DOHH2 (cell line): Measurements from ENCODE around the gene CREB5.

ENCODE experiments used
- H3F3A ChIP-seq: fragments of 200-600 bp; sonication (generic), shearing (Covaris generic); 2 replicates; pipeline ENCODE4 v1.6.0; 2016; ENCODE audit warnings: antibody characterized with exemption, mild to moderate bottlenecking; ENCODE audit not compliant: control insufficient read depth, insufficient read depth
- H3K27ac ChIP-seq: fragments of 200-600 bp; sonication (generic); 2 replicates; pipeline ENCODE4 v1.5.1; 2014; ENCODE audit warnings: low read depth, mild to moderate bottlenecking, low read length, moderate library complexity
- H3K27me3 ChIP-seq: fragments of 200-600 bp; sonication (generic); 2 replicates; pipeline ENCODE4 v1.6.1; 2014; ENCODE audit warnings: mild to moderate bottlenecking, low read length, mixed read lengths; ENCODE audit not compliant: control insufficient read depth
- H3K36me3 ChIP-seq: fragments of 200-600 bp; sonication (generic); 2 replicates; pipeline ENCODE4 v1.6.1; 2014; ENCODE audit warnings: mild to moderate bottlenecking, low read length, moderate library complexity, mixed read lengths; ENCODE audit not compliant: control insufficient read depth
- H3K4me1 ChIP-seq: fragments of 200-600 bp; sonication (generic); 2 replicates; pipeline ENCODE4 v1.6.1; 2014; ENCODE audit warnings: mild to moderate bottlenecking, low read length, mixed read lengths; ENCODE audit not compliant: control insufficient read depth
- H3K4me2 ChIP-seq: fragments of 200-600 bp; sonication (generic); 2 replicates; pipeline ENCODE4 v1.6.0; 2014; ENCODE audit warnings: mild to moderate bottlenecking, low read length, moderate library complexity
- H3K4me3 ChIP-seq: fragments of 200-600 bp; sonication (generic); 2 replicates; pipeline ENCODE4 v1.5.1; 2014; ENCODE audit warnings: mild to moderate bottlenecking, low read length, mixed read lengths
- H3K79me2 ChIP-seq: fragments of 200-600 bp; sonication (generic); 2 replicates; pipeline ENCODE4 v1.6.1; 2014; ENCODE audit warnings: mild to moderate bottlenecking, low read length, mixed read lengths; ENCODE audit not compliant: control insufficient read depth
- H3K9me2 ChIP-seq: fragments of 200-600 bp; sonication (generic); replicated peaks from 2 replicates; pipeline ENCODE4 v1.6.1; 2014; ENCODE audit warnings: mild to moderate bottlenecking, low read length, mixed read lengths; ENCODE audit not compliant: control insufficient read depth
- H3K9me3 ChIP-seq: fragments of 200-600 bp; sonication (generic); 2 replicates; pipeline ENCODE4 v1.6.1; 2014; ENCODE audit warnings: antibody characterized with exemption, low read length, mixed read lengths; ENCODE audit not compliant: control insufficient read depth, insufficient read depth
- H4K20me1 ChIP-seq: fragments of 200-600 bp; sonication (generic); 2 replicates; pipeline ENCODE4 v1.6.0; 2014; ENCODE audit warnings: low read depth, mild to moderate bottlenecking, antibody characterized with exemption, low read length, moderate library complexity; ENCODE audit not compliant: control insufficient read depth, insufficient read depth
- EZH2phosphoT487 ChIP-seq: fragments of 200-600 bp; sonication (generic); IDR thresholded peaks from 2 replicates; pipeline ENCODE4 v1.6.1; 2017; ENCODE audit warnings: borderline replicate concordance, mild to moderate bottlenecking, antibody characterized with exemption, low read length, moderate library complexity, mixed read lengths
- TF ChIP-seq, protein P1 (sequence below): fragments of 200-600 bp; sonication (generic); IDR thresholded peaks from one replicate; pipeline ENCODE4 v1.5.1; 2014; ENCODE audit warnings: antibody characterized with exemption, mild to moderate bottlenecking, low read depth, low read length; ENCODE audit not compliant: poor library complexity, severe bottlenecking

The CREB5 gene

GRCh38 chr7:28411876-28412662, at the start of gene CREB5:
Gene CREB5 (plus strand): TSS chr7:28412518. CDS start chr7:28412915, 397 bp downstream.
- H4K20me1 ChIP-seq: no peaks in the 10 kb centered on the region
- H3K9me3 ChIP-seq: no peaks in the 10 kb centered on the region
- TF ChIP-seq, protein P1, sequence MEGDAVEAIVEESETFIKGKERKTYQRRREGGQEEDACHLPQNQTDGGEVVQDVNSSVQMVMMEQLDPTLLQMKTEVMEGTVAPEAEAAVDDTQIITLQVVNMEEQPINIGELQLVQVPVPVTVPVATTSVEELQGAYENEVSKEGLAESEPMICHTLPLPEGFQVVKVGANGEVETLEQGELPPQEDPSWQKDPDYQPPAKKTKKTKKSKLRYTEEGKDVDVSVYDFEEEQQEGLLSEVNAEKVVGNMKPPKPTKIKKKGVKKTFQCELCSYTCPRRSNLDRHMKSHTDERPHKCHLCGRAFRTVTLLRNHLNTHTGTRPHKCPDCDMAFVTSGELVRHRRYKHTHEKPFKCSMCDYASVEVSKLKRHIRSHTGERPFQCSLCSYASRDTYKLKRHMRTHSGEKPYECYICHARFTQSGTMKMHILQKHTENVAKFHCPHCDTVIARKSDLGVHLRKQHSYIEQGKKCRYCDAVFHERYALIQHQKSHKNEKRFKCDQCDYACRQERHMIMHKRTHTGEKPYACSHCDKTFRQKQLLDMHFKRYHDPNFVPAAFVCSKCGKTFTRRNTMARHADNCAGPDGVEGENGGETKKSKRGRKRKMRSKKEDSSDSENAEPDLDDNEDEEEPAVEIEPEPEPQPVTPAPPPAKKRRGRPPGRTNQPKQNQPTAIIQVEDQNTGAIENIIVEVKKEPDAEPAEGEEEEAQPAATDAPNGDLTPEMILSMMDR: peak; percentile 72
- TF ChIP-seq EZH2phosphoT487: no peak
- H3K27me3 ChIP-seq: peaks cover 76% of the 10 kb centered on the region
- H3K9me2 ChIP-seq: no peaks in the 10 kb centered on the region
- H3K79me2 ChIP-seq: no peaks in the 10 kb centered on the region
- H3K4me2 ChIP-seq: peak within 1 kb of the TSS; percentile 88
- H3K4me3 ChIP-seq: no peak within 1 kb of the TSS
- no peaks in the 10 kb centered on the region for H3K36me3 ChIP-seq
- H3F3A ChIP-seq: no peaks in the 10 kb centered on the region
- H3K27ac ChIP-seq: no peak within 1 kb of the TSS
- H3K4me1 ChIP-seq: peaks cover 29% of the 10 kb centered on the region

- TF ChIP-seq, protein P1: peak; percentile 68
- TF ChIP-seq EZH2phosphoT487: no peak
- no peaks in the 10 kb centered on the region for H4K20me1 ChIP-seq
- no peaks in the 10 kb centered on the region for H3K9me2 ChIP-seq
Observed at GRCh38 chr7:28362812-28363211, 49.5 kb upstream of the CREB5 start.

DNA sequence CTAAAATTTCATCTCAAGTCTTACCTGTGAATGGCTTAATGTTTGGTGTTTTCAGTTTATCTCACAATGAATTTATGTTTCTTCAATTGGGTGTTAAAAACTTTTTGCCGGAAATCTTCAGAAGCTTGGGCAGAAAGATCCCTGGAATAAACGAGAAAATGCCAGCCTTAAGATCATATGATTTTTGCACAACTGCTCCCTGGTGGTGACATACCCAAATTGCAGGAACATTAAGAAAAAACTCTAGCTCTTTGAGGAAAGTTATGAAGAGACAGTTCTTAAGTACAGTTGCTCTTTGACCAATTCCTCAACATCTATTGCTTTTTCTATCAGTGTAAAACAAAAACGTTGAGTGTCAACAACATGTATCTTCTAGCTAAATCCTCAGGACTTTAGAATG, 48.2 kb upstream of the CREB5 start:
- H3K36me3 ChIP-seq: no peaks in the 10 kb centered on the region
- TF ChIP-seq, protein P1: peak; percentile 60
- TF ChIP-seq EZH2phosphoT487: no peak
- H3K27me3 ChIP-seq: no peaks in the 10 kb centered on the region
- H3K79me2 ChIP-seq: no peaks in the 10 kb centered on the region
- H3K9me3 ChIP-seq: peaks cover 16% of the 10 kb centered on the region; the same call in 1 of the 2 replicates
- H3K27ac ChIP-seq: no peak overlapping the region
- H3K4me3 ChIP-seq: no peak overlapping the region
- no peaks in the 10 kb centered on the region for H3K9me2 ChIP-seq
- no peak overlapping the region for H3K4me2 ChIP-seq
- no peaks in the 10 kb centered on the region for H3F3A ChIP-seq
- peaks cover 19% of the 10 kb centered on the region for H3K4me1 ChIP-seq
- H4K20me1 ChIP-seq: no peaks in the 10 kb centered on the region

More at GRCh38 chr7:28362812-28363211, 49.5 kb upstream of the CREB5 start:
- Histone ChIP-seq H3K79me2 (no peaks in the 10 kb centered on the region), H3K9me3 (peaks cover 16% of the 10 kb centered on the region; the same call in 1 of the 2 replicates), H3K27ac (no peak overlapping the region), H3F3A (no peaks in the 10 kb centered on the region), H3K27me3 (no peaks in the 10 kb centered on the region), H3K4me3 (no peak overlapping the region; the same call in 1 of the 2 replicates), H3K4me2 (peak overlapping the region; percentile 27), H3K36me3 (no peaks in the 10 kb centered on the region), H3K4me1 (peaks cover 19% of the 10 kb centered on the region)
